ENCODE measurements around the gene SIM2. TPM values are rescaled to one million over a fixed set of nuclear protein-coding genes. Genes with fewer than 3 reads are reported as not detected.

SIM2 gene
- total and polyA plus RNA-seq, 2 experiments from 2014 or later, result 0.16 to 0.49 TPM

DNA sequence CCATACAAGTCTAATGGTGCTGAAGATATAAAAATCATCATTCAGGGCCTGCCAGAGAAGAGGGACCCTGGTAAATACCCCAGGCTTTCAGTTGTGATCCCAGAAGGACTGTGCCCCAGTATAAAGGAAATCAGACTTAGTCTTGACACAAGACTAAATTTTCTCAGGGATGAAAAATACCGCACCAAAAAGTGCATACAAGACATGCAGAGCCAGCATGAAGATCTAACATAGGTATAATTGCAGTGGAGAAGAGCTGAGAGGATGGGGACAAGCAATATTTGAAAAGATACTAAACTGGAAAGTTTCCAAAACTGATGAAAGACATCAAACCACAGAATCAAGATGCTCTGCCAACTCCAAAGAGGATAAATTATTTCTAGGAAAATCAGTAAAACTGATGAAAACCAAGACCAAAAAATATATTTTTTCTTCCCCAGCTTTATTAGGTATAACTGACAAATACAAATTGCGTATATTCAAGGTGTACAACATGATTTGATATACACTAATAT, 17.7 kb upstream of the SIM2 start:
- Mint-ChIP-seq H3K4me3 (no peak overlapping the region), H3K4me1 (peaks cover 7% of the 10 kb centered on the region; the same call in 2 of the 3 replicates), H3K27me3 (ENCODE audit: insufficient read depth, low read depth, poor library complexity) (peaks cover 14% of the 10 kb centered on the region), H3K9me3 (peaks cover 23% of the 10 kb centered on the region), H3K36me3 (ENCODE audit: low read depth) (peaks cover 6% of the 10 kb centered on the region; the same call in 2 of the 3 replicates), H3K27ac (no peak overlapping the region)
- no peak overlapping the region for H3K27ac ChIP-seq (ENCODE audit: low read depth)
- H4K20me1 ChIP-seq (replicated peaks; ENCODE audit: insufficient read depth), result no peaks in the 10 kb centered on the region
- ATAC-seq (no peak), DNase-seq (ENCODE audit: low spot score) (no peak)
- no peaks in the 10 kb centered on the region for H3K36me3 ChIP-seq (ENCODE audit: insufficient read depth)
- H3K27me3 ChIP-seq (ENCODE audit: insufficient read depth), result peaks cover 21% of the 10 kb centered on the region; the same call in 1 of the 2 replicates
- TF ChIP-seq EZH2 (IDR thresholded peaks at IDR 0.05; ENCODE audit: low read depth, unreplicated experiment) (no peak), CREB1 (CRISPR knock-in tag; IDR thresholded peaks at IDR 0.05; ENCODE audit: low read depth) (no peak), POLR2AphosphoS5 (IDR thresholded peaks at IDR 0.05; ENCODE audit: low read depth) (no peak), STAT1 (IDR thresholded peaks at IDR 0.05; ENCODE audit: unreplicated experiment) (no peak), EZH2phosphoT487 (IDR thresholded peaks at IDR 0.05; ENCODE audit: unreplicated experiment) (no peak), JUNB (IDR thresholded peaks at IDR 0.05; ENCODE audit: unreplicated experiment) (no peak), NANOG (IDR thresholded peaks at IDR 0.05; ENCODE audit: borderline replicate concordance) (no peak), ZNF331 (CRISPR knock-in tag; IDR thresholded peaks at IDR 0.05; ENCODE audit: low read depth) (no peak), ZNF114 (CRISPR knock-in tag; IDR thresholded peaks at IDR 0.05) (no peak)
- TF ChIP-seq, protein P1, sequence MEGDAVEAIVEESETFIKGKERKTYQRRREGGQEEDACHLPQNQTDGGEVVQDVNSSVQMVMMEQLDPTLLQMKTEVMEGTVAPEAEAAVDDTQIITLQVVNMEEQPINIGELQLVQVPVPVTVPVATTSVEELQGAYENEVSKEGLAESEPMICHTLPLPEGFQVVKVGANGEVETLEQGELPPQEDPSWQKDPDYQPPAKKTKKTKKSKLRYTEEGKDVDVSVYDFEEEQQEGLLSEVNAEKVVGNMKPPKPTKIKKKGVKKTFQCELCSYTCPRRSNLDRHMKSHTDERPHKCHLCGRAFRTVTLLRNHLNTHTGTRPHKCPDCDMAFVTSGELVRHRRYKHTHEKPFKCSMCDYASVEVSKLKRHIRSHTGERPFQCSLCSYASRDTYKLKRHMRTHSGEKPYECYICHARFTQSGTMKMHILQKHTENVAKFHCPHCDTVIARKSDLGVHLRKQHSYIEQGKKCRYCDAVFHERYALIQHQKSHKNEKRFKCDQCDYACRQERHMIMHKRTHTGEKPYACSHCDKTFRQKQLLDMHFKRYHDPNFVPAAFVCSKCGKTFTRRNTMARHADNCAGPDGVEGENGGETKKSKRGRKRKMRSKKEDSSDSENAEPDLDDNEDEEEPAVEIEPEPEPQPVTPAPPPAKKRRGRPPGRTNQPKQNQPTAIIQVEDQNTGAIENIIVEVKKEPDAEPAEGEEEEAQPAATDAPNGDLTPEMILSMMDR (conservative IDR thresholded peaks at IDR 0.05; ENCODE audit: low read depth in 2 of 2), result no peak
- TF ChIP-seq, protein P2, sequence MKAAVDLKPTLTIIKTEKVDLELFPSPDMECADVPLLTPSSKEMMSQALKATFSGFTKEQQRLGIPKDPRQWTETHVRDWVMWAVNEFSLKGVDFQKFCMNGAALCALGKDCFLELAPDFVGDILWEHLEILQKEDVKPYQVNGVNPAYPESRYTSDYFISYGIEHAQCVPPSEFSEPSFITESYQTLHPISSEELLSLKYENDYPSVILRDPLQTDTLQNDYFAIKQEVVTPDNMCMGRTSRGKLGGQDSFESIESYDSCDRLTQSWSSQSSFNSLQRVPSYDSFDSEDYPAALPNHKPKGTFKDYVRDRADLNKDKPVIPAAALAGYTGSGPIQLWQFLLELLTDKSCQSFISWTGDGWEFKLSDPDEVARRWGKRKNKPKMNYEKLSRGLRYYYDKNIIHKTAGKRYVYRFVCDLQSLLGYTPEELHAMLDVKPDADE (IDR thresholded peaks at IDR 0.05), result no peak
- TF ChIP-seq, protein P3, sequence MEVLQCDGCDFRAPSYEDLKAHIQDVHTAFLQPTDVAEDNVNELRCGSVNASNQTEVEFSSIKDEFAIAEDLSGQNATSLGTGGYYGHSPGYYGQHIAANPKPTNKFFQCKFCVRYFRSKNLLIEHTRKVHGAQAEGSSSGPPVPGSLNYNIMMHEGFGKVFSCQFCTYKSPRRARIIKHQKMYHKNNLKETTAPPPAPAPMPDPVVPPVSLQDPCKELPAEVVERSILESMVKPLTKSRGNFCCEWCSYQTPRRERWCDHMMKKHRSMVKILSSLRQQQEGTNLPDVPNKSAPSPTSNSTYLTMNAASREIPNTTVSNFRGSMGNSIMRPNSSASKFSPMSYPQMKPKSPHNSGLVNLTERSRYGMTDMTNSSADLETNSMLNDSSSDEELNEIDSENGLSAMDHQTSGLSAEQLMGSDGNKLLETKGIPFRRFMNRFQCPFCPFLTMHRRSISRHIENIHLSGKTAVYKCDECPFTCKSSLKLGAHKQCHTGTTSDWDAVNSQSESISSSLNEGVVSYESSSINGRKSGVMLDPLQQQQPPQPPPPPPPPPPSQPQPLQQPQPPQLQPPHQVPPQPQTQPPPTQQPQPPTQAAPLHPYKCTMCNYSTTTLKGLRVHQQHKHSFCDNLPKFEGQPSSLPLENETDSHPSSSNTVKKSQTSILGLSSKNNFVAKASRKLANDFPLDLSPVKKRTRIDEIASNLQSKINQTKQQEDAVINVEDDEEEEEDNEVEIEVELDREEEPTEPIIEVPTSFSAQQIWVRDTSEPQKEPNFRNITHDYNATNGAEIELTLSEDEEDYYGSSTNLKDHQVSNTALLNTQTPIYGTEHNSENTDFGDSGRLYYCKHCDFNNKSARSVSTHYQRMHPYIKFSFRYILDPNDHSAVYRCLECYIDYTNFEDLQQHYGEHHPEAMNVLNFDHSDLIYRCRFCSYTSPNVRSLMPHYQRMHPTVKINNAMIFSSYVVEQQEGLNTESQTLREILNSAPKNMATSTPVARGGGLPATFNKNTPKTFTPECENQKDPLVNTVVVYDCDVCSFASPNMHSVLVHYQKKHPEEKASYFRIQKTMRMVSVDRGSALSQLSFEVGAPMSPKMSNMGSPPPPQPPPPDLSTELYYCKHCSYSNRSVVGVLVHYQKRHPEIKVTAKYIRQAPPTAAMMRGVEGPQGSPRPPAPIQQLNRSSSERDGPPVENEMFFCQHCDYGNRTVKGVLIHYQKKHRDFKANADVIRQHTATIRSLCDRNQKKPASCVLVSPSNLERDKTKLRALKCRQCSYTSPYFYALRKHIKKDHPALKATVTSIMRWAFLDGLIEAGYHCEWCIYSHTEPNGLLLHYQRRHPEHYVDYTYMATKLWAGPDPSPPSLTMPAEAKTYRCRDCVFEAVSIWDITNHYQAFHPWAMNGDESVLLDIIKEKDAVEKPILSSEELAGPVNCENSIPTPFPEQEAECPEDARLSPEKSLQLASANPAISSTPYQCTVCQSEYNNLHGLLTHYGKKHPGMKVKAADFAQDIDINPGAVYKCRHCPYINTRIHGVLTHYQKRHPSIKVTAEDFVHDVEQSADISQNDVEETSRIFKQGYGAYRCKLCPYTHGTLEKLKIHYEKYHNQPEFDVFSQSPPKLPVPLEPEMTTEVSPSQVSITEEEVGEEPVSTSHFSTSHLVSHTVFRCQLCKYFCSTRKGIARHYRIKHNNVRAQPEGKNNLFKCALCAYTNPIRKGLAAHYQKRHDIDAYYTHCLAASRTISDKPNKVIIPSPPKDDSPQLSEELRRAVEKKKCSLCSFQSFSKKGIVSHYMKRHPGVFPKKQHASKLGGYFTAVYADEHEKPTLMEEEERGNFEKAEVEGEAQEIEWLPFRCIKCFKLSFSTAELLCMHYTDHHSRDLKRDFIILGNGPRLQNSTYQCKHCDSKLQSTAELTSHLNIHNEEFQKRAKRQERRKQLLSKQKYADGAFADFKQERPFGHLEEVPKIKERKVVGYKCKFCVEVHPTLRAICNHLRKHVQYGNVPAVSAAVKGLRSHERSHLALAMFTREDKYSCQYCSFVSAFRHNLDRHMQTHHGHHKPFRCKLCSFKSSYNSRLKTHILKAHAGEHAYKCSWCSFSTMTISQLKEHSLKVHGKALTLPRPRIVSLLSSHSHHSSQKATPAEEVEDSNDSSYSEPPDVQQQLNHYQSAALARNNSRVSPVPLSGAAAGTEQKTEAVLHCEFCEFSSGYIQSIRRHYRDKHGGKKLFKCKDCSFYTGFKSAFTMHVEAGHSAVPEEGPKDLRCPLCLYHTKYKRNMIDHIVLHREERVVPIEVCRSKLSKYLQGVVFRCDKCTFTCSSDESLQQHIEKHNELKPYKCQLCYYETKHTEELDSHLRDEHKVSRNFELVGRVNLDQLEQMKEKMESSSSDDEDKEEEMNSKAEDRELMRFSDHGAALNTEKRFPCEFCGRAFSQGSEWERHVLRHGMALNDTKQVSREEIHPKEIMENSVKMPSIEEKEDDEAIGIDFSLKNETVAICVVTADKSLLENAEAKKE (CRISPR knock-in tag; IDR thresholded peaks at IDR 0.05), result no peak
- TF ChIP-seq, protein P4, sequence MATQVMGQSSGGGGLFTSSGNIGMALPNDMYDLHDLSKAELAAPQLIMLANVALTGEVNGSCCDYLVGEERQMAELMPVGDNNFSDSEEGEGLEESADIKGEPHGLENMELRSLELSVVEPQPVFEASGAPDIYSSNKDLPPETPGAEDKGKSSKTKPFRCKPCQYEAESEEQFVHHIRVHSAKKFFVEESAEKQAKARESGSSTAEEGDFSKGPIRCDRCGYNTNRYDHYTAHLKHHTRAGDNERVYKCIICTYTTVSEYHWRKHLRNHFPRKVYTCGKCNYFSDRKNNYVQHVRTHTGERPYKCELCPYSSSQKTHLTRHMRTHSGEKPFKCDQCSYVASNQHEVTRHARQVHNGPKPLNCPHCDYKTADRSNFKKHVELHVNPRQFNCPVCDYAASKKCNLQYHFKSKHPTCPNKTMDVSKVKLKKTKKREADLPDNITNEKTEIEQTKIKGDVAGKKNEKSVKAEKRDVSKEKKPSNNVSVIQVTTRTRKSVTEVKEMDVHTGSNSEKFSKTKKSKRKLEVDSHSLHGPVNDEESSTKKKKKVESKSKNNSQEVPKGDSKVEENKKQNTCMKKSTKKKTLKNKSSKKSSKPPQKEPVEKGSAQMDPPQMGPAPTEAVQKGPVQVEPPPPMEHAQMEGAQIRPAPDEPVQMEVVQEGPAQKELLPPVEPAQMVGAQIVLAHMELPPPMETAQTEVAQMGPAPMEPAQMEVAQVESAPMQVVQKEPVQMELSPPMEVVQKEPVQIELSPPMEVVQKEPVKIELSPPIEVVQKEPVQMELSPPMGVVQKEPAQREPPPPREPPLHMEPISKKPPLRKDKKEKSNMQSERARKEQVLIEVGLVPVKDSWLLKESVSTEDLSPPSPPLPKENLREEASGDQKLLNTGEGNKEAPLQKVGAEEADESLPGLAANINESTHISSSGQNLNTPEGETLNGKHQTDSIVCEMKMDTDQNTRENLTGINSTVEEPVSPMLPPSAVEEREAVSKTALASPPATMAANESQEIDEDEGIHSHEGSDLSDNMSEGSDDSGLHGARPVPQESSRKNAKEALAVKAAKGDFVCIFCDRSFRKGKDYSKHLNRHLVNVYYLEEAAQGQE (IDR thresholded peaks at IDR 0.05; ENCODE audit: unreplicated experiment), result no peak
- H2AFZ ChIP-seq, result no peak overlapping the region
- no peaks in the 10 kb centered on the region for H3F3A ChIP-seq (replicated peaks; ENCODE audit: low read depth)
- H3K79me2 ChIP-seq (replicated peaks; ENCODE audit: insufficient read depth), result no peaks in the 10 kb centered on the region
- no peak overlapping the region for H3K4me2 ChIP-seq
- no peaks in the 10 kb centered on the region for H3K9me2 ChIP-seq (ENCODE audit: insufficient read depth)
- peaks cover 7% of the 10 kb centered on the region for H3K4me1 ChIP-seq (ENCODE audit: insufficient read depth)
- no peak overlapping the region for H3K4me3 ChIP-seq
